T-helper 2 cell (primary cell): ENCODE data around the gene MRPL20.
"Not testable (repeated sequence)": the region's sequence is repeated elsewhere in the genome, so short reads cannot be mapped to it uniquely, and the experiment has no call there.

ENCODE experiments used
- DNase-seq, 5 experiments: peaks; one replicate each; pipeline versions ENCODE4 v3.0.0 to v3.0.0-alpha.2; 2012 to 2022

The MRPL20 gene

GRCh38 chr1:1380860-1381259, 26.2 kb downstream of the MRPL20 start:
- no peak for DNase-seq

- no peak for DNase-seq
These were observed 29.4 kb downstream of the MRPL20 start for GRCh38 chr1:1377540-1378205.

GRCh38 chr1:1376551-1377226, 30.4 kb downstream of the MRPL20 start:
- DNase-seq = no peak

- DNase-seq = peak; percentile 80 to 100 (median 92)
These were observed 32.0 kb downstream of the MRPL20 start, which contains the start of gene AURKAIP1 for GRCh38 chr1:1374929-1375662. TSS of gene AURKAIP1 (minus strand) at chr1:1375207. CDS start at chr1:1374756, 451 bp downstream.

GRCh38 chr1:1374589-1374928, 32.5 kb downstream of the MRPL20 start:
- DNase-seq = no peak

GRCh38 chr1:1373815-1374588, 33.1 kb downstream of the MRPL20 start:
- DNase-seq = no peak

GRCh38 chr1:1373051-1373814, 33.9 kb downstream of the MRPL20 start:
- no peak for DNase-seq

GRCh38 chr1:1371746-1372711, 35.1 kb downstream of the MRPL20 start:
- DNase-seq = peak; percentile 58 to 71 (median 64)

- peak in 4 of 5 experiments; percentile 51 to 93 (median 86) for DNase-seq
These were observed 35.7 kb downstream of the MRPL20 start for GRCh38 chr1:1371364-1371745.

- DNase-seq = no peak
These were observed 36.3 kb downstream of the MRPL20 start for GRCh38 chr1:1370771-1371300.

- not testable (repeated sequence) for DNase-seq
These were observed 37.0 kb downstream of the MRPL20 start for GRCh38 chr1:1370094-1370493.

GRCh38 chr1:1367315-1367714, 39.8 kb downstream of the MRPL20 start:
- peak in 1 of 5 experiments; percentile 48 for DNase-seq

GRCh38 chr1:1366699-1367066, 40.4 kb downstream of the MRPL20 start:
- peak in 1 of 5 experiments; percentile 46 for DNase-seq

- DNase-seq = no peak
These were observed 41.0 kb downstream of the MRPL20 start for GRCh38 chr1:1365875-1366698.

- no peak for DNase-seq
These were observed 42.8 kb downstream of the MRPL20 start for GRCh38 chr1:1364266-1364665.

GRCh38 chr1:1361982-1362423, 45.1 kb downstream of the MRPL20 start:
- DNase-seq = no peak

- DNase-seq = no peak
These were observed 45.7 kb downstream of the MRPL20 start for GRCh38 chr1:1361233-1361981.

- DNase-seq = no peak
These were observed 46.5 kb downstream of the MRPL20 start for GRCh38 chr1:1360506-1361169.
